GM18873 (cell line): ENCODE results near the gene XKRX.

ENCODE experiments used
- ATAC-seq: cut with Tn5 transposase; IDR thresholded peaks from one replicate; pipeline ENCODE4 v1.9.1; 2021; ENCODE audit warnings: mild to moderate bottlenecking, moderate library complexity, moderate number of reproducible peaks; ENCODE audit not compliant: unreplicated experiment, low FRiP score

XKRX gene

GRCh38 chrX:100904433-100904832 lies 24.3 kb downstream of the XKRX start:
- no peak for ATAC-seq

GRCh38 chrX:100895365-100896075 lies 33.2 kb downstream of the XKRX start:
- no peak for ATAC-seq

GRCh38 chrX:100883654-100884053 lies 45.1 kb downstream of the XKRX start:
- ATAC-seq: no peak

GRCh38 chrX:100880368-100880767 lies 48.3 kb downstream of the XKRX start:
- no peak for ATAC-seq

GRCh38 chrX:100874325-100874724 lies 54.4 kb downstream of the XKRX start, which contains the start of gene NOX1:
Gene NOX1 (minus strand): TSS chrX:100874359. CDS start chrX:100874139, 220 bp downstream.
- ATAC-seq: no peak

GRCh38 chrX:100871594-100872560 lies 56.8 kb downstream of the XKRX start:
- no peak for ATAC-seq

- ATAC-seq: no peak
These were observed 58.2 kb downstream of the XKRX start for GRCh38 chrX:100870527-100870926.

- ATAC-seq: no peak
These were observed 60.4 kb downstream of the XKRX start for GRCh38 chrX:100868273-100868672.

- no peak for ATAC-seq
These were observed 63.9 kb downstream of the XKRX start for GRCh38 chrX:100864657-100865391.
